NCI-H2196 (cell line): ENCODE measurements around the gene RFX8.
"Not testable (repeated sequence)": the region's sequence is repeated elsewhere in the genome, so short reads cannot be mapped to it uniquely, and the experiment has no call there.

Experiments used
- DNase-seq: peaks from one replicate; lab custom pipeline; 2025; ENCODE audit not compliant: unreplicated experiment; lab: John Stamatoyannopoulos, UW

The RFX8 gene

GRCh38 chr2:101486994-101487393, 12.1 kb upstream of the RFX8 start:
- no peak for DNase-seq

- DNase-seq: no peak
Observed at GRCh38 chr2:101486258-101486701, 11.4 kb upstream of the RFX8 start.

GRCh38 chr2:101485856-101486255, 10.9 kb upstream of the RFX8 start:
- DNase-seq: no peak

GRCh38 chr2:101480764-101481163, 5.9 kb upstream of the RFX8 start:
- DNase-seq: no peak

- DNase-seq: no peak
Observed at GRCh38 chr2:101479810-101480209, 4.9 kb upstream of the RFX8 start.

DNA sequence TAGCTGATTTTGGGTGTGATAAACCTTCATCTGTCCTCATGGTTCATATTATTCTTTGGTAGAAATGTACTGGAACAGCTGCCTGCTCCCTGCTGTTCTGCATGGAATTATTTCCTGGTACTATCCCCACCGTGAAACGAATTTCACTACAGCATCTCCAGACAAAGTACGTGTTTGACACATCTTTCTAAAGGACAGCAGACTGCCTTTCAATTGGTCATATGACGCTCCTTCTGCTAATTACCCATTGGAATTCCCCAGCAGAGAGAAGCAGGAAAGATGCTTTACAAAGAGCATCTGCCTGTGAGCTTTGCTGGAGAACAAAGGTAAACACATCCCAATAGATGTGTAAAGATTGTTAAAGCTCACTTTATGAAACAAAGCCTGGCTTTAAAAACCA, 4.4 kb upstream of the RFX8 start:
- DNase-seq: peak; percentile 37

DNA sequence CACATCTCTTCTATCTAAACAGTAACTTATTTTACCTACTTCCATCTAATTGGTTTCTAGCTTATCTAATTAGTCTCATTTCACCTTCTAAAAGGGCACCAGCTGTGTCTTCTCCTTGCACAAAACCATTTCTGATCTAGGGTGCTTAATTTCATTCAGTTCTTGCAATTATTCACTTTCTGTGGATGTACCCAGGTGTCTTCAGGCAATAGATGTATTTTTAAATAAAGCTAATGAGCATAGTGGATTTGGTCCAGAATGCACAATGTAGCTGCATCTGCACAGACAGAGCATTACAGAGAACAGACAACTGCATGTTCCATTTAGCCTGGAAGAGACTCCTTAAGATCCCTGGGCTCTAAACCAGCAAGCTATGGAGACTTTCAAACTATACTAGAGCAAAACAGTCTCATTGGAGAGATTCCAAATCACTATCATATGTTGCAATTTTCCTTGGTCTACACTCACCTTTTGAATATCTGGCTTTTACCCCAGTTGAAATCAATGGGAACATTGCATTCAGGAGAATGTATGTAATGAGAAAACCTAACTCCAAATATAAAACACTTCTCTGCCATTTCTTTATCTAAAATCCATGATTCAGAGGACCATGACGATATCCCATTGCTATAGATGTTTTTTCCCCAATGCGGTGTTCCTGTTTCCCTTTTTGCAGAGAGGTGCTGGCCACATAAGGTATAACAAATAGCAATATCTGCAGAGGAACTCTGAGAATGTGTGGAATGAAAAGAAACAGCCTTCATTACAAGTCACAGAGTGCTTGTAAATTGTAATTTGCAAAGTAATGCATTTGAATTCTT, 3.5 kb upstream of the RFX8 start:
- DNase-seq: no peak

- no peak for DNase-seq
Observed at GRCh38 chr2:101477556-101477955, 2.6 kb upstream of the RFX8 start.

- DNase-seq: no peak
Observed at GRCh38 chr2:101476605-101477208, 1.8 kb upstream of the RFX8 start.

- DNase-seq: no peak
Observed at GRCh38 chr2:101473911-101474701, 806 bp downstream of the RFX8 start.

DNA sequence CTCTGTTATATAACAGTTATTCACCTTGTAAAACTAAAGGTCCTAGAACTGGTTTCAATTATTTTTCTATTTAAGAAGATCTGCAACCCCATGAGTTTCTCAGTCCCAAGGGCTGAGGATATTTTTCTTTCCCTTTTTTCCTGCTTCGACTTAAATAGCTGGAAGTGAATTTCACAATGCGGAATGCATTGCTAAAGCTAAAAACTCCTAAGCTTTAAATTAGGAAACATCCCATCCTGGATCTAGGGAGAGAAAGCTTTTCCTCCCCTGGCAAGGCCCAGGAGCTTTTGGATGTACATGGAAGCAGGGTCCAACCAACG, 1.4 kb downstream of the RFX8 start:
- no peak for DNase-seq

DNA sequence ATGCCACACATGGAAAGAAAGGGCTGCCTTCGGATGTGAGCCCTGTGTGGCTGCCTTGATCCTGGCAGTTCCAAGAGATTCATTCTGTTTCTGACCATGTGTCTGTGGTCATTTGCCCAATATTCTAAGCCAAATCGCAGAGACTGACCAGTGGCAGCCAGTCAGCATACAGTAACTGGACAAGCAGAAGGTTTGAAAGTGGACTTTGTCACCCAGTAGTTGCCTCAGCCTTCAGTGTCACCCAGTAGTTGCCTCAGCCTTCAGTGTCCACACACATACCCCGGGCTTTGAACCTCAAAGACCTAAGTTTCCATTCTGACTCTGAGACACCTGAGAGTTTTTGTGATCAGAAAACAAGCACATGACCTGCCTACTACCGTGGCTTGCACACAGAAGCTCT, 5.0 kb downstream of the RFX8 start:
- no peak for DNase-seq

DNA sequence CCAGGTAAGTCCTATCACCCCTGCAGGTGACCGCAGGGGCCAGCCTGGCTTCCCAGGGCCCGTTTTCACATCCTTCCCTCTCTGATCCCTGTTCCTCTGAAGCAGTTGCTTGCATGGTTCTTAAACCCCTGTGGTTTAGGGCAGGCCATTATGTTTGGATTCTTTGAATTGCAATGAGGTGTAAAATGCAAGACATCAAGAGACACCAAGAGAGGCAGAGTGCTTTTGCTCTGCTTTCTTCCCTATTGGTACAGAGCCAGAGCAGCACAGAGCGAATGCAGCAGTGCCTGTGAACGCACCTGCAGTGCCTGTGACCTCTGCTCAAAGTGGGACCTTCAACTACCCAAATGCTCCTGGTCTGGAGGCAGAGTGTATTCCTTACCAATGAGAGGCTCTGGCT, 7.6 kb downstream of the RFX8 start:
- DNase-seq: peak; percentile 8

GRCh38 chr2:101466426-101466825, 8.5 kb downstream of the RFX8 start:
- no peak for DNase-seq

- no peak for DNase-seq
Observed at GRCh38 chr2:101464841-101465240, 10.1 kb downstream of the RFX8 start.

DNA sequence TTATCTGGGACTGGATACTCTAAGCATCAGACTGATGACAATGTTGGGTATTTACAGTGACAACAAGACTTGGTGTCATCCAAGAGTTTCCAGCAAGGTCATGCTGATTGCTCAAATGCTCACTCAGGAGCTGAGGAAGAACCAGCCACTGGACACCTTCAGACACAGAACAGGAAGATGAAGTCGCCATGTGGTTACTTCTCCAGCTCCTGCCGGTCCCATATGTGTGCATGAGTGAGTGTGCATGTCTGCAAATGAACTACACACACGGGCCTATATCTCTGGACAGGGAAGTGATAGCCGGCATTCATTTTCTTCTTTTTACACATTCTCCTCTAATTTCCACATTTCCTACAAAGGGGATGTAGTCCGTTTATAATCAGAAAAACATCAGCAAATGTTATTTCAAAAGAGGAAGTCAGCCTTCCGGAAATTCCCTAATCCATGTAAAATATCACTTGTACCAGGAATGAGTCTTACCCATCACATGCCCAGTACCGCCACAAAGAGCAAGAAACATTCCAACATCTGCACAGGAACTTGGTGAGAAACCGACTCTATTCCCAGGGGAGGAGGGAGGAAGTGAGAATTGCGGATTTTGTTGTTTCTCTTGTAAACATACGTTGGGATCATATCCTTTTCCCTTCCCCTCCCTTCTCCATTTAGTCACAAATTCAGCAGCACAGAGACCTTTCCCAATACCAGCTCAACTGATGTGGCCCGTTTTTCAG, 10.8 kb downstream of the RFX8 start:
- no peak for DNase-seq

- no peak for DNase-seq
Observed at GRCh38 chr2:101463421-101463820, 11.5 kb downstream of the RFX8 start.

GRCh38 chr2:101461381-101461780, 13.5 kb downstream of the RFX8 start:
- no peak for DNase-seq

- DNase-seq: not testable (repeated sequence)
Observed at GRCh38 chr2:101454408-101454807, 20.5 kb downstream of the RFX8 start.

GRCh38 chr2:101450965-101451364, 23.9 kb downstream of the RFX8 start:
- no peak for DNase-seq

GRCh38 chr2:101446869-101447268, 28.0 kb downstream of the RFX8 start:
- DNase-seq: no peak
